ENCODE results near the gene RRH. TPM values are rescaled to one million over a fixed set of nuclear protein-coding genes. Genes with fewer than 3 reads are reported as not detected.

RRH gene
- total and polyA plus RNA-seq, 4 donors: 0.05 to 0.08 (median 0.05) TPM; not detected in 1

DNA sequence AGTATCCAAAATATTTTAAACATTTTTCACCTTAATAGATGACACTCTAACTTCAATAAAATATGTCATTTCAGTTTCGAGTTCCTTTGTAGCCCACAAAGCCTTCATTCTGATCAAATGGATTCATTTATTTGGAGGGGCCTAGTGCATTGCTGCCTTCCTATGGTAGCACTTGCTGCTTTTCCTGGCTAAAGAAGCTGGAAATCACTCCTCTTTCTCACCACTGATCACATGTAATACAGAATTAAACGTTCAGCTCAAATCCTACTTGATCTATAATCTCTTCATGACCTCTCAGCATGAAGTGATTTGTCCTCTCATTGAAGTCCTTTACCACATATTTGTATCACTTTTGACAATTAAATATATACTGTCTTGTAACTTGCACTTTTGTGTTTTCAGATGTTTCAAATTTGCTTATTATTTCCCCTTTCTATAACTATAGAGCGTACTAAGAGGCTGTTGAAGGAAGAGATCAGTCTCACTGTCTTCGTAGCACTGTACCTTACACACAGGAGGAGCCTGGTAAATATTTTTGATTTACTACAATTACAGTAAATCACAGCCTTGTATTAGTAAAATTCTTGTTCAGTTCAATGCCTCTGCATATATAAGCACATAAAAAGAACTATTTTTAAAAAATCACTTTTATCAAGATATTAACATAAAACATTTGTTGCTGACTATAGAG, 26.5 kb upstream of the RRH start:
- Histone ChIP-seq H3K27me3 (ENCODE audit: control insufficient read depth in 4 of 4, insufficient read depth in 4 of 4, low read length in 3 of 4) (no peaks in the 10 kb centered on the region), H3K4me1 (ENCODE audit: control insufficient read depth in 4 of 4, insufficient read depth in 4 of 4, low read length in 3 of 4) (peaks cover 4 to 19% (median 12%) of the 10 kb centered on the region in 4 donors), H3K9me3 (ENCODE audit: control insufficient read depth in 4 of 4, low read length in 3 of 4) (peaks cover 0 to 3% (median 2%) of the 10 kb centered on the region in 4 donors), H3K9ac (ENCODE audit: low read depth in 1 of 2, low read length in 2 of 2) (peak overlapping the region; percentile 91 to 93), H3K36me3 (ENCODE audit: control insufficient read depth in 4 of 4, insufficient read depth in 3 of 4, low read depth in 1 of 4, low read length in 3 of 4) (peaks cover 0 to 6% (median 0%) of the 10 kb centered on the region in 4 donors), H3K27ac (ENCODE audit: low read depth in 1 of 2, low read length in 2 of 2) (peak overlapping the region; percentile 68 to 77), H3K4me3 (ENCODE audit: low read depth in 1 of 3, low read length in 3 of 3) (peak overlapping the region; percentile 78 to 92 (median 80))
- TF ChIP-seq NR2F2 (IDR thresholded peaks at IDR 0.05): no peak
- TF ChIP-seq, protein P1, sequence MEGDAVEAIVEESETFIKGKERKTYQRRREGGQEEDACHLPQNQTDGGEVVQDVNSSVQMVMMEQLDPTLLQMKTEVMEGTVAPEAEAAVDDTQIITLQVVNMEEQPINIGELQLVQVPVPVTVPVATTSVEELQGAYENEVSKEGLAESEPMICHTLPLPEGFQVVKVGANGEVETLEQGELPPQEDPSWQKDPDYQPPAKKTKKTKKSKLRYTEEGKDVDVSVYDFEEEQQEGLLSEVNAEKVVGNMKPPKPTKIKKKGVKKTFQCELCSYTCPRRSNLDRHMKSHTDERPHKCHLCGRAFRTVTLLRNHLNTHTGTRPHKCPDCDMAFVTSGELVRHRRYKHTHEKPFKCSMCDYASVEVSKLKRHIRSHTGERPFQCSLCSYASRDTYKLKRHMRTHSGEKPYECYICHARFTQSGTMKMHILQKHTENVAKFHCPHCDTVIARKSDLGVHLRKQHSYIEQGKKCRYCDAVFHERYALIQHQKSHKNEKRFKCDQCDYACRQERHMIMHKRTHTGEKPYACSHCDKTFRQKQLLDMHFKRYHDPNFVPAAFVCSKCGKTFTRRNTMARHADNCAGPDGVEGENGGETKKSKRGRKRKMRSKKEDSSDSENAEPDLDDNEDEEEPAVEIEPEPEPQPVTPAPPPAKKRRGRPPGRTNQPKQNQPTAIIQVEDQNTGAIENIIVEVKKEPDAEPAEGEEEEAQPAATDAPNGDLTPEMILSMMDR (IDR thresholded peaks at IDR 0.05; ENCODE audit: low read depth, low read length, missing input control): no peak
- TF ChIP-seq HNF4G (IDR thresholded peaks at IDR 0.05): no peak
- TF ChIP-seq SP1 (IDR thresholded peaks at IDR 0.05): no peak
- no peak for TF ChIP-seq GABPA (IDR thresholded peaks at IDR 0.05 in 1 of 2, conservative IDR thresholded peaks at IDR 0.05 in 1 of 2)
- TF ChIP-seq, protein P2, sequence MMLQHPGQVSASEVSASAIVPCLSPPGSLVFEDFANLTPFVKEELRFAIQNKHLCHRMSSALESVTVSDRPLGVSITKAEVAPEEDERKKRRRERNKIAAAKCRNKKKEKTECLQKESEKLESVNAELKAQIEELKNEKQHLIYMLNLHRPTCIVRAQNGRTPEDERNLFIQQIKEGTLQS (IDR thresholded peaks at IDR 0.05): no peak
- no peak for TF ChIP-seq TAF1 (conservative IDR thresholded peaks at IDR 0.05)
- TF ChIP-seq, protein P3, sequence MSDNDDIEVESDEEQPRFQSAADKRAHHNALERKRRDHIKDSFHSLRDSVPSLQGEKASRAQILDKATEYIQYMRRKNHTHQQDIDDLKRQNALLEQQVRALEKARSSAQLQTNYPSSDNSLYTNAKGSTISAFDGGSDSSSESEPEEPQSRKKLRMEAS (IDR thresholded peaks at IDR 0.05): no peak
- no peak for TF ChIP-seq EGR1 (IDR thresholded peaks at IDR 0.05; ENCODE audit: low read depth in 2 of 2)
- TF ChIP-seq JUND (IDR thresholded peaks at IDR 0.05): no peak
- no peak for TF ChIP-seq RAD21 (IDR thresholded peaks at IDR 0.05)
- no peak for TF ChIP-seq FOXA1 (IDR thresholded peaks at IDR 0.05)
- TF ChIP-seq HNF4A (conservative IDR thresholded peaks at IDR 0.05): peak in 1 of 2 donors; percentile 8
- peak; percentile 14 for TF ChIP-seq YY1 (IDR thresholded peaks at IDR 0.05)
- TF ChIP-seq, protein P4, sequence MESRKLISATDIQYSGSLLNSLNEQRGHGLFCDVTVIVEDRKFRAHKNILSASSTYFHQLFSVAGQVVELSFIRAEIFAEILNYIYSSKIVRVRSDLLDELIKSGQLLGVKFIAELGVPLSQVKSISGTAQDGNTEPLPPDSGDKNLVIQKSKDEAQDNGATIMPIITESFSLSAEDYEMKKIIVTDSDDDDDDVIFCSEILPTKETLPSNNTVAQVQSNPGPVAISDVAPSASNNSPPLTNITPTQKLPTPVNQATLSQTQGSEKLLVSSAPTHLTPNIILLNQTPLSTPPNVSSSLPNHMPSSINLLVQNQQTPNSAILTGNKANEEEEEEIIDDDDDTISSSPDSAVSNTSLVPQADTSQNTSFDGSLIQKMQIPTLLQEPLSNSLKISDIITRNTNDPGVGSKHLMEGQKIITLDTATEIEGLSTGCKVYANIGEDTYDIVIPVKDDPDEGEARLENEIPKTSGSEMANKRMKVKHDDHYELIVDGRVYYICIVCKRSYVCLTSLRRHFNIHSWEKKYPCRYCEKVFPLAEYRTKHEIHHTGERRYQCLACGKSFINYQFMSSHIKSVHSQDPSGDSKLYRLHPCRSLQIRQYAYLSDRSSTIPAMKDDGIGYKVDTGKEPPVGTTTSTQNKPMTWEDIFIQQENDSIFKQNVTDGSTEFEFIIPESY (IDR thresholded peaks at IDR 0.05): no peak
- TF ChIP-seq RXRA (IDR thresholded peaks at IDR 0.05): no peak
- TF ChIP-seq FOXA2 (IDR thresholded peaks at IDR 0.05): no peak
- 19% methylated on average over 4 of the region's 4 CpGs for WGBS
- DNase-seq (ENCODE audit: low spot score): no peak

DNA sequence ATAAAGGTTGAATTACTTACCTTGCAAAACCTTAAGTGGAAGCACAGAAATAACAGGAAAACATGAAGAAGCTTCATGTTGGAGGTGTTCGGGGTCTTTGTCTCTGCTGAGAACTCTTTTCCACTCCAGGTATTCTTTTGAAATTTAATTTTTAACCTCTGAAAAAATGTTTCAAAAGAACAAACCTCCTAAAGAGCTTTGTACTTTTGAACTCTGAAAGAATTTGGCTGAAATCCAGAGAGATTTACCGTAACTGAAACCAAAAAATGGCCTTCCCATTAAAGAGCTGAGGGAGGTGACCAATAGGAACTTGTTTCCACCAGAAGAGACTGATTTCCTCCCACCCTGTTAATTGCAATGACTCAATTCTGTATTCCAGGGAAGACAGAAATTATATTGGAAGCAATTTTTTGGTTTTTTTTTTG, 25.9 kb upstream of the RRH start, which contains the start of gene CFI:
CFI (minus strand) TSS at position 105 of the 425 bp plus-strand sequence; CDS start at position 77, 28 bp downstream.
- Histone ChIP-seq H3K36me3 (ENCODE audit: control insufficient read depth in 4 of 4, insufficient read depth in 3 of 4, low read depth in 1 of 4, low read length in 3 of 4) (peaks cover 0 to 2% (median 0%) of the 10 kb centered on the region in 4 donors), H3K27ac (ENCODE audit: low read depth in 1 of 2, low read length in 2 of 2) (peak within 1 kb of the TSS; percentile 68 to 77), H3K9ac (ENCODE audit: low read depth in 1 of 2, low read length in 2 of 2) (peak within 1 kb of the TSS; percentile 91 to 93), H3K27me3 (ENCODE audit: control insufficient read depth in 4 of 4, insufficient read depth in 4 of 4, low read length in 3 of 4) (no peaks in the 10 kb centered on the region), H3K4me3 (ENCODE audit: low read depth in 1 of 3, low read length in 3 of 3) (peak within 1 kb of the TSS; percentile 78 to 92 (median 80)), H3K4me1 (ENCODE audit: control insufficient read depth in 4 of 4, insufficient read depth in 4 of 4, low read length in 3 of 4) (peaks cover 2 to 19% (median 12%) of the 10 kb centered on the region in 4 donors), H3K9me3 (ENCODE audit: control insufficient read depth in 4 of 4, low read length in 3 of 4) (no peaks in the 10 kb centered on the region)
- no peak for DNase-seq (ENCODE audit: low spot score)
- 13% methylated on average over 2 of the region's 2 CpGs for WGBS
- TF ChIP-seq FOXA1 (IDR thresholded peaks at IDR 0.05) (no peak), JUND (IDR thresholded peaks at IDR 0.05) (peak; percentile 41 to 49), EGR1 (IDR thresholded peaks at IDR 0.05; ENCODE audit: low read depth in 2 of 2) (no peak), GABPA (IDR thresholded peaks at IDR 0.05 in 1 of 2, conservative IDR thresholded peaks at IDR 0.05 in 1 of 2) (peak in 1 of 2 donors; percentile 50), HNF4G (IDR thresholded peaks at IDR 0.05) (peak; percentile 27), FOXA2 (IDR thresholded peaks at IDR 0.05) (no peak), RAD21 (IDR thresholded peaks at IDR 0.05) (peak; percentile 31 to 45), YY1 (IDR thresholded peaks at IDR 0.05) (peak; percentile 89), RXRA (IDR thresholded peaks at IDR 0.05) (peak; percentile 43 to 67), HNF4A (conservative IDR thresholded peaks at IDR 0.05) (peak; percentile 82 to 83), TAF1 (conservative IDR thresholded peaks at IDR 0.05) (peak; percentile 22)
- TF ChIP-seq, protein P5, sequence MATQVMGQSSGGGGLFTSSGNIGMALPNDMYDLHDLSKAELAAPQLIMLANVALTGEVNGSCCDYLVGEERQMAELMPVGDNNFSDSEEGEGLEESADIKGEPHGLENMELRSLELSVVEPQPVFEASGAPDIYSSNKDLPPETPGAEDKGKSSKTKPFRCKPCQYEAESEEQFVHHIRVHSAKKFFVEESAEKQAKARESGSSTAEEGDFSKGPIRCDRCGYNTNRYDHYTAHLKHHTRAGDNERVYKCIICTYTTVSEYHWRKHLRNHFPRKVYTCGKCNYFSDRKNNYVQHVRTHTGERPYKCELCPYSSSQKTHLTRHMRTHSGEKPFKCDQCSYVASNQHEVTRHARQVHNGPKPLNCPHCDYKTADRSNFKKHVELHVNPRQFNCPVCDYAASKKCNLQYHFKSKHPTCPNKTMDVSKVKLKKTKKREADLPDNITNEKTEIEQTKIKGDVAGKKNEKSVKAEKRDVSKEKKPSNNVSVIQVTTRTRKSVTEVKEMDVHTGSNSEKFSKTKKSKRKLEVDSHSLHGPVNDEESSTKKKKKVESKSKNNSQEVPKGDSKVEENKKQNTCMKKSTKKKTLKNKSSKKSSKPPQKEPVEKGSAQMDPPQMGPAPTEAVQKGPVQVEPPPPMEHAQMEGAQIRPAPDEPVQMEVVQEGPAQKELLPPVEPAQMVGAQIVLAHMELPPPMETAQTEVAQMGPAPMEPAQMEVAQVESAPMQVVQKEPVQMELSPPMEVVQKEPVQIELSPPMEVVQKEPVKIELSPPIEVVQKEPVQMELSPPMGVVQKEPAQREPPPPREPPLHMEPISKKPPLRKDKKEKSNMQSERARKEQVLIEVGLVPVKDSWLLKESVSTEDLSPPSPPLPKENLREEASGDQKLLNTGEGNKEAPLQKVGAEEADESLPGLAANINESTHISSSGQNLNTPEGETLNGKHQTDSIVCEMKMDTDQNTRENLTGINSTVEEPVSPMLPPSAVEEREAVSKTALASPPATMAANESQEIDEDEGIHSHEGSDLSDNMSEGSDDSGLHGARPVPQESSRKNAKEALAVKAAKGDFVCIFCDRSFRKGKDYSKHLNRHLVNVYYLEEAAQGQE (IDR thresholded peaks at IDR 0.05): peak; percentile 23
- TF ChIP-seq, protein P2 (IDR thresholded peaks at IDR 0.05): peak; percentile 68
- TF ChIP-seq, protein P1 (IDR thresholded peaks at IDR 0.05; ENCODE audit: low read depth, low read length, missing input control): no peak
- TF ChIP-seq, protein P3 (IDR thresholded peaks at IDR 0.05): peak; percentile 22

Data from liver (tissue), 9 donors.